Neural progenitor cell (in vitro differentiated cells): Measurements from ENCODE around the gene VPS26B. TPM values are rescaled to one million over a fixed set of nuclear protein-coding genes. Genes with fewer than 3 reads are reported as not detected.

Experiments
- DNase-seq: peaks from one replicate; pipeline ENCODE4 v3.0.0-alpha.2; 2016; ENCODE audit warnings: low spot score
- H2AFZ ChIP-seq: fragments of 200-600 bp; sonication (generic); replicated peaks from 2 replicates; pipeline ENCODE4 v1.6.1; 2016; ENCODE audit warnings: antibody characterized with exemption
- H3F3A ChIP-seq: fragments of 200-600 bp; sonication (generic); 2 replicates; pipeline ENCODE4 v1.6.1; 2016; ENCODE audit warnings: antibody characterized with exemption, low read depth
- H3K27ac ChIP-seq: fragments of 200-600 bp; sonication (generic); 2 replicates; pipeline ENCODE4 v1.5.1; 2016; ENCODE audit warnings: mild to moderate bottlenecking
- H3K27me3 ChIP-seq: fragments of 200-600 bp; sonication (generic); 2 replicates; pipeline ENCODE4 v1.6.1; 2016; ENCODE audit warnings: mild to moderate bottlenecking, moderate library complexity
- H3K36me3 ChIP-seq: fragments of 200-600 bp; sonication (generic); 2 replicates; pipeline ENCODE4 v1.5.1; 2016
- H3K4me1 ChIP-seq: fragments of 200-600 bp; sonication (generic); 2 replicates; pipeline ENCODE4 v1.6.1; 2016; ENCODE audit warnings: mixed run types
- H3K4me2 ChIP-seq: fragments of 200-600 bp; sonication (generic); 2 replicates; pipeline ENCODE4 v1.6.1; 2016
- H3K4me3 ChIP-seq: fragments of 200-600 bp; sonication (generic); 2 replicates; pipeline ENCODE4 v1.5.1; 2016
- H3K79me2 ChIP-seq: fragments of 200-600 bp; sonication (generic); 2 replicates; pipeline ENCODE4 v1.6.1; 2016; ENCODE audit warnings: low read depth
- H3K9ac ChIP-seq: fragments of 200-600 bp; sonication (generic); 2 replicates; pipeline ENCODE4 v1.6.1; 2016
- H3K9me3 ChIP-seq: fragments of 200-600 bp; sonication (generic); 2 replicates; pipeline ENCODE4 v1.5.1; 2016; ENCODE audit warnings: low read depth
- H4K20me1 ChIP-seq: fragments of 200-600 bp; sonication (generic); 2 replicates; pipeline ENCODE4 v1.6.1; 2016; ENCODE audit warnings: low read depth
- H3K27ac Mint-ChIP-seq: 3 replicates; pipeline ENCODE4 v1.8.0; 2021; ENCODE audit warnings: mixed read lengths
- H3K27me3 Mint-ChIP-seq: 2 replicates; pipeline ENCODE4 v1.8.0; 2022; ENCODE audit warnings: low read depth, mild to moderate bottlenecking, inconsistent platforms, moderate library complexity, mixed read lengths; ENCODE audit not compliant: insufficient read depth
- H3K36me3 Mint-ChIP-seq: 3 replicates; pipeline ENCODE4 v1.8.0; 2021; ENCODE audit warnings: mixed read lengths
- H3K4me1 Mint-ChIP-seq: 3 replicates; pipeline ENCODE4 v1.8.0; 2021; ENCODE audit warnings: mixed read lengths
- H3K4me3 Mint-ChIP-seq: 3 replicates; pipeline ENCODE4 v1.8.0; 2021; ENCODE audit warnings: mild to moderate bottlenecking, moderate library complexity, mixed read lengths
- H3K9me3 Mint-ChIP-seq: 3 replicates; pipeline ENCODE4 v1.8.0; 2020; ENCODE audit warnings: mixed read lengths
- CTCF ChIP-seq: fragments of 200-600 bp; sonication (generic); IDR thresholded peaks from 2 replicates; pipeline ENCODE4 v1.5.1; 2017; ENCODE audit warnings: antibody characterized with exemption, mild to moderate bottlenecking
- EZH2 ChIP-seq: fragments of 200-600 bp; sonication (generic); IDR thresholded peaks from 2 replicates; pipeline ENCODE4 v1.6.1; 2017; ENCODE audit warnings: antibody characterized with exemption, mild to moderate bottlenecking, moderate library complexity
- EZH2phosphoT487 ChIP-seq: fragments of 200-600 bp; sonication (generic); IDR thresholded peaks from 2 replicates; pipeline ENCODE4 v1.6.1; 2017; ENCODE audit warnings: antibody characterized with exemption
- total RNA-seq: library from RNA; depleted of rRNA; stranded (reverse); fragments of >200 nt; gene quantifications from 2 replicates; pipeline ENCODE4 v1.2.3, GENCODE V29; 2015; ENCODE audit warnings: low replicate concordance

Gene VPS26B
- total RNA-seq, 1 donor from 2014 or later: 17.6 TPM

- Histone ChIP-seq H3K36me3 (no peaks in the 10 kb centered on the region), H2AFZ (no peak overlapping the region), H3K4me2 (no peak overlapping the region), H3K4me1 (peaks cover 6% of the 10 kb centered on the region), H4K20me1 (peaks cover 14% of the 10 kb centered on the region), H3F3A (peaks cover 9% of the 10 kb centered on the region), H3K27me3 (peaks cover 71% of the 10 kb centered on the region), H3K4me3 (no peak overlapping the region), H3K9me3 (no peaks in the 10 kb centered on the region), H3K27ac (no peak overlapping the region), H3K9ac (no peak overlapping the region), H3K79me2 (no peaks in the 10 kb centered on the region)
- peaks cover 44% of the 10 kb centered on the region for H3K4me1 Mint-ChIP-seq
- no peaks in the 10 kb centered on the region for H3K9me3 Mint-ChIP-seq
- no peak overlapping the region for H3K4me3 Mint-ChIP-seq
- TF ChIP-seq EZH2 (no peak), CTCF (no peak), EZH2phosphoT487 (no peak)
- no peak overlapping the region for H3K27ac Mint-ChIP-seq
- DNase-seq: no peak
- H3K27me3 Mint-ChIP-seq: peaks cover 38% of the 10 kb centered on the region
- H3K36me3 Mint-ChIP-seq: no peaks in the 10 kb centered on the region
Observed at GRCh38 chr11:134271978-134272377, 47.5 kb downstream of the VPS26B start.

- H3K36me3 Mint-ChIP-seq: no peaks in the 10 kb centered on the region
- peaks cover 44% of the 10 kb centered on the region for H3K4me1 Mint-ChIP-seq
- H2AFZ ChIP-seq: no peak overlapping the region
- H3K9ac ChIP-seq: no peak overlapping the region
- no peaks in the 10 kb centered on the region for H3K36me3 ChIP-seq
- no peaks in the 10 kb centered on the region for H3K9me3 ChIP-seq
- peaks cover 6% of the 10 kb centered on the region for H3K4me1 ChIP-seq
- H4K20me1 ChIP-seq: peaks cover 14% of the 10 kb centered on the region
- H3K4me3 ChIP-seq: no peak overlapping the region
- H3K27me3 Mint-ChIP-seq: peaks cover 45% of the 10 kb centered on the region
- H3K79me2 ChIP-seq: no peaks in the 10 kb centered on the region
- no peak overlapping the region for H3K27ac ChIP-seq
- TF ChIP-seq CTCF (no peak), EZH2 (no peak), EZH2phosphoT487 (no peak)
- H3K4me3 Mint-ChIP-seq: peak overlapping the region; percentile 64
- peaks cover 78% of the 10 kb centered on the region for H3K27me3 ChIP-seq
- DNase-seq: peak; percentile 42
- H3K27ac Mint-ChIP-seq: no peak overlapping the region
- no peak overlapping the region for H3K4me2 ChIP-seq
- H3K9me3 Mint-ChIP-seq: peaks cover 3% of the 10 kb centered on the region
- peaks cover 16% of the 10 kb centered on the region for H3F3A ChIP-seq
Observed at GRCh38 chr11:134272381-134273316, 48.2 kb downstream of the VPS26B start.

GRCh38 chr11:134273317-134273712 is 48.8 kb downstream of the VPS26B start:
- Mint-ChIP-seq H3K9me3 (peaks cover 3% of the 10 kb centered on the region), H3K27me3 (peaks cover 49% of the 10 kb centered on the region), H3K27ac (no peak overlapping the region), H3K4me3 (peak overlapping the region; percentile 44), H3K4me1 (peaks cover 37% of the 10 kb centered on the region), H3K36me3 (no peaks in the 10 kb centered on the region)
- H3K4me1 ChIP-seq: no peaks in the 10 kb centered on the region
- no peak overlapping the region for H3K27ac ChIP-seq
- peaks cover 16% of the 10 kb centered on the region for H3F3A ChIP-seq
- no peak overlapping the region for H3K4me2 ChIP-seq
- no peak overlapping the region for H2AFZ ChIP-seq
- no peaks in the 10 kb centered on the region for H3K9me3 ChIP-seq
- TF ChIP-seq EZH2 (peak; percentile 68), EZH2phosphoT487 (no peak)
- no peak overlapping the region for H3K4me3 ChIP-seq
- no peaks in the 10 kb centered on the region for H3K36me3 ChIP-seq
- no peak for DNase-seq
- H3K27me3 ChIP-seq: peaks cover 84% of the 10 kb centered on the region
- no peaks in the 10 kb centered on the region for H3K79me2 ChIP-seq
- H4K20me1 ChIP-seq: peaks cover 14% of the 10 kb centered on the region
- no peak overlapping the region for H3K9ac ChIP-seq

GRCh38 chr11:134275188-134275533 is 50.7 kb downstream of the VPS26B start:
- peaks cover 35% of the 10 kb centered on the region for H3K4me1 Mint-ChIP-seq
- H3K9ac ChIP-seq: no peak overlapping the region
- H2AFZ ChIP-seq: peak overlapping the region; percentile 53

More at GRCh38 chr11:134275188-134275533, 50.7 kb downstream of the VPS26B start:
- Histone ChIP-seq H3K4me2 (peak overlapping the region; percentile 74), H3K27ac (no peak overlapping the region), H3K79me2 (no peaks in the 10 kb centered on the region), H3K36me3 (no peaks in the 10 kb centered on the region), H3K4me3 (peak overlapping the region; percentile 50), H3K27me3 (peaks cover 89% of the 10 kb centered on the region), H4K20me1 (peaks cover 14% of the 10 kb centered on the region), H3K9me3 (no peaks in the 10 kb centered on the region), H3F3A (peaks cover 16% of the 10 kb centered on the region), H3K4me1 (no peaks in the 10 kb centered on the region)
- no peak overlapping the region for H3K27ac Mint-ChIP-seq
- H3K36me3 Mint-ChIP-seq: peaks cover 4% of the 10 kb centered on the region
- TF ChIP-seq CTCF: no peak
- no peak for TF ChIP-seq EZH2
- TF ChIP-seq EZH2phosphoT487: no peak
- H3K4me3 Mint-ChIP-seq: peak overlapping the region; percentile 86
- no peak for DNase-seq
- H3K27me3 Mint-ChIP-seq: peaks cover 59% of the 10 kb centered on the region
- H3K9me3 Mint-ChIP-seq: peaks cover 3% of the 10 kb centered on the region
